ENCODE measurements around the gene OR8B8. TPM values are rescaled to one million over a fixed set of nuclear protein-coding genes. Genes with fewer than 3 reads are reported as not detected.

Gene OR8B8
- total RNA-seq = not detected

GRCh38 chr11:124445646-124446150, at the start of gene OR8B8:
OR8B8 (minus strand) TSS chr11:124445696; CDS start chr11:124441085, 4,611 bp downstream.
- TF ChIP-seq POLR2AphosphoS5 (IDR thresholded peaks at IDR 0.05; ENCODE audit: insufficient read depth in 1 of 2, low read depth in 1 of 2) = no peak
- no peak for TF ChIP-seq CTCF (IDR thresholded peaks at IDR 0.05)
- no peak for TF ChIP-seq POLR2A (IDR thresholded peaks at IDR 0.05)
- Histone ChIP-seq H3K36me3 (no peaks in the 10 kb centered on the region), H3K27me3 (no peaks in the 10 kb centered on the region), H3K4me3 (no peak within 1 kb of the TSS), H3K27ac (no peak within 1 kb of the TSS), H3K9me3 (no peaks in the 10 kb centered on the region), H3K4me1 (no peaks in the 10 kb centered on the region)
- DNase-seq (ENCODE audit: extremely low spot score in 2 of 2) = no peak
- intact Hi-C loops (cut with DNase I) = no loop called here

- H3K27me3 ChIP-seq = no peaks in the 10 kb centered on the region
- no peak overlapping the region for H3K27ac ChIP-seq
- H3K4me3 ChIP-seq = no peak overlapping the region
- DNase-seq (ENCODE audit: extremely low spot score in 2 of 2) = no peak
- H3K4me1 ChIP-seq = no peaks in the 10 kb centered on the region
- H3K36me3 ChIP-seq = no peaks in the 10 kb centered on the region
- TF ChIP-seq CTCF (IDR thresholded peaks at IDR 0.05) (no peak), POLR2A (IDR thresholded peaks at IDR 0.05) (no peak), POLR2AphosphoS5 (IDR thresholded peaks at IDR 0.05; ENCODE audit: insufficient read depth in 1 of 2, low read depth in 1 of 2) (no peak)
- H3K9me3 ChIP-seq = no peaks in the 10 kb centered on the region
- intact Hi-C loops (cut with DNase I) = no loop called here
These were observed 47.6 kb upstream of the OR8B8 start for GRCh38 chr11:124493016-124493655.

- H3K27ac ChIP-seq = no peak overlapping the region
- intact Hi-C loops (cut with DNase I) = no loop called here
- no peak overlapping the region for H3K4me3 ChIP-seq
- H3K9me3 ChIP-seq = no peaks in the 10 kb centered on the region
- no peaks in the 10 kb centered on the region for H3K27me3 ChIP-seq
- TF ChIP-seq POLR2AphosphoS5 (IDR thresholded peaks at IDR 0.05; ENCODE audit: insufficient read depth in 1 of 2, low read depth in 1 of 2) (no peak), CTCF (IDR thresholded peaks at IDR 0.05) (no peak), POLR2A (IDR thresholded peaks at IDR 0.05) (no peak)
- DNase-seq (ENCODE audit: extremely low spot score in 2 of 2) = no peak
- no peaks in the 10 kb centered on the region for H3K36me3 ChIP-seq
- no peaks in the 10 kb centered on the region for H3K4me1 ChIP-seq
These were observed 37.9 kb upstream of the OR8B8 start for GRCh38 chr11:124483422-124483821.

- DNase-seq (ENCODE audit: extremely low spot score in 2 of 2) = no peak
- TF ChIP-seq POLR2A (IDR thresholded peaks at IDR 0.05) (no peak), CTCF (IDR thresholded peaks at IDR 0.05) (no peak), POLR2AphosphoS5 (IDR thresholded peaks at IDR 0.05; ENCODE audit: insufficient read depth in 1 of 2, low read depth in 1 of 2) (no peak)
- no peaks in the 10 kb centered on the region for H3K4me1 ChIP-seq
- H3K4me3 ChIP-seq = no peak overlapping the region
- no peaks in the 10 kb centered on the region for H3K36me3 ChIP-seq
- no peaks in the 10 kb centered on the region for H3K27me3 ChIP-seq
- no peaks in the 10 kb centered on the region for H3K9me3 ChIP-seq
- H3K27ac ChIP-seq = no peak overlapping the region
- intact Hi-C loops (cut with DNase I) = no loop called here
These were observed 37.1 kb upstream of the OR8B8 start for GRCh38 chr11:124482362-124483147.

Data from vagina (tissue), 2 donors.